DMS79 treated with DMSO at 0.1 percent for 48 hours (cell line): Measurements from ENCODE around the gene RICTOR.
"Not testable (repeated sequence)": the region's sequence is repeated elsewhere in the genome, so short reads cannot be mapped to it uniquely, and the experiment has no call there.

Source experiments
- DNase-seq: peaks from one replicate; lab custom pipeline; 2025; lab: John Stamatoyannopoulos, UW

Gene RICTOR

GRCh38 chr5:39055027-39055767 lies 19.0 kb downstream of the RICTOR start:
- DNase-seq = no peak

DNA sequence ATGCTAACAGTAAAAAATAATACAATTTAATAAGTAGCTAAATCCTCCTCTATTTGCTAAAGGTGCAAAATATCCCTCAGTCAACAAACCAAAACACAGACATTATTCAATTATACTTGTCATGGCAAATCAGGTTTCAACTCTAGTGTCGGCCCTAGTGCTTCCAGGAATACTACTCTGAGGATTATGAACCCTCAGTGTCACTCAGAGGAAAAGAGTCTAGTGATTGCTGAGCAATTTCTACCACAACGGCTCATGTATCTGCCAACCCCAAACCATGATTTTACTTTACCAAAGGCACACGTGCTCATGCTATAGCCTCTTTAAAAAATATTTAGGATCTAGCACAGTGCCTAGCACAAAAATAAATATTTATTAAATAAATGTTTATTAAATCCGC lies 21.0 kb downstream of the RICTOR start:
- no peak for DNase-seq

DNA sequence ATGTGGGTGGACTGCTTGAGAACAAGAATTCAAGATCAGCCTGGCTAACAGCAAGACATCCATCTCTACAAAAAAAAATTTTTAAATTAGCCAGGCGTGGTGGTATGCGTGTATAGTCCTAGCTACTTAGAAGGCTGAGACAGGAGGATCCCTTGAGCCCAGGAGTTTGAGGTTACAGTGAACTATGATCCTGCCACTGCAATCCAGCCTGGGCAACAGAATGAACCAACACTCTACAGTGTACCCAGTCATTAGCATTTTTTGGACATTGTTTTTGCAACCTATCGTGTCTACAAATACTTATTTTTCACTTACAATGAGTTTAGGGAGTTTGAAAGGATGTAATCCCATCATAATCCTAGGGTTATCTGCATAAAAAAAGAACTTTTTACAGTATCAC lies 22.1 kb downstream of the RICTOR start:
- DNase-seq = no peak

- DNase-seq = no peak
Observed at GRCh38 chr5:39049315-39049714, 24.9 kb downstream of the RICTOR start.

GRCh38 chr5:39040875-39041274 lies 33.3 kb downstream of the RICTOR start:
- DNase-seq = no peak

GRCh38 chr5:39034493-39034892 lies 39.7 kb downstream of the RICTOR start:
- DNase-seq = not testable (repeated sequence)

GRCh38 chr5:39031041-39031440 lies 43.2 kb downstream of the RICTOR start:
- DNase-seq = no peak

DNA sequence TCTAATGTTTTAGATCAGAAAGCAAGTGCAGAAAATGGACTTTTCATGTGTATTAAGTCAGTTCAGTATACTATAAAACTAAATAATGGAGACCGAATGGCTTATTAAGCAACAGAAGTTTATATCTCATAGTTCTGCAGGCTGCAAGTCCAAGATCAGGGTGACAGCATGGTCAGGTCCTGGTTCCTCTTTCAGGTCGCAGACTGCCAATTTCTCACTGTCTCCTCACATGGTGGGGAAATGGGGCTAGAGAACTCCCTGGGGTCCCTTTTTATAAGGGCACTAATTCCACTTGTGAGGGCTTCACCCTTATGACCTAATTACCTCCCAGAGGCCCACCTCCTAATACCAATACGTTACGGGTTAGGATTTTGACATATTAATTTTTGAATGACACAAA lies 48.7 kb downstream of the RICTOR start:
- DNase-seq = no peak

GRCh38 chr5:39024884-39025283 lies 49.3 kb downstream of the RICTOR start:
- DNase-seq = no peak

- DNase-seq = no peak
Observed at GRCh38 chr5:39024005-39024404, 50.2 kb downstream of the RICTOR start.

- no peak for DNase-seq
Observed at GRCh38 chr5:39023121-39023520, 51.1 kb downstream of the RICTOR start.

DNA sequence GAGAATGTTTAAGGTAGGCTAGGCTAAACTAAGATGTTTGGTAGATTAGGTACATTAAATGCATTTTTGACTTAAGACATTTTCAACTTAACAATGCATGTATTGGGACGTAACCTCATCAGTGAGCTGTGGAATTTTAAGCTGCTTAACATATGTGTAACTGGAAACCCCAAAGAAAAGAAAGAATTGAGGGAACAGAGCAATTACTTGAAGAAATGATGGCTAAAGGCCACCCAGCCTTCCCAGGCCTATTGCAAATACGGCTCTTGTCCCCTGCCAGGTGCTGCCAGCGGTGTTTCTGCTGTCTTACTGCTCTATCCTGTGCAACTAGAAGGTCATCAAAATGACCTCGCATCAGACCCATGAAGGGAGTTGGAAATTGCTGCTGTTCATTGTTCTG lies 52.0 kb downstream of the RICTOR start:
- DNase-seq = no peak

DNA sequence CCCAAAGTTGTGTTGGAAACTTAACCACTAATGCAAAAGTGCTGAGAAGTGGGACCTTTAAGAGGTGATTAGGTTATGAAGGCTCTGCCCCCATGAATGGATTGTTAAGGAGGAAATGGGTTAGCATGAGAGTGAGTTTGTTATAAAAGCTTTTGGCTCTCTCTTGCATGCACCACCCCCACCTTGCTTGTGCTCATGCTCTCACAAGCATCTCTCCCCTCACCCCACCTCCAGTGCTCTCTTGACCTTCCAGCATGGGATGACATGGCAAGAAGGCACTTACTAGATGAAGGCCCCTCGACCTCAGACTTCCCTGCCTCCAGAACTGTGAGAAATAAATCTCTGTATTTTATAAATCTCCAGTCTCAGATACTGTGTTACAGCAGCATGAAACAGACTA lies 52.8 kb downstream of the RICTOR start:
- no peak for DNase-seq

DNA sequence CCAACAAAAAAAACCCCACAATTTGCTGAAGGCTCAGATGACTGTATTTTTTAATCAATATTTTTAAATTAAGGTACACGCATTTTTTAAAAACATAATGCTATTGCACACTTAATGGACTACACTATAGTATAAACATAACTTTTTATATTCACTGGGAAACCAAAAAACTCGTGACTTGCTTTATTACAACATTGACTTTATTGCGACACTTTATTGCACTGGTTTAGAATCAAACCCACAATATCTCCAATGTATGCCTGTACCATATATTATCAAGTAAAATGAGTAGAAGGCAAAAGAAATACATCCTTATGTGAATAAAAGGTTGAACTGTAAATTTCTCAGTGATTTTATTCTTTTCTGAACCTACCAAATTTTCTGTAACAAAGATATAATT lies 53.7 kb downstream of the RICTOR start:
- DNase-seq = no peak

DNA sequence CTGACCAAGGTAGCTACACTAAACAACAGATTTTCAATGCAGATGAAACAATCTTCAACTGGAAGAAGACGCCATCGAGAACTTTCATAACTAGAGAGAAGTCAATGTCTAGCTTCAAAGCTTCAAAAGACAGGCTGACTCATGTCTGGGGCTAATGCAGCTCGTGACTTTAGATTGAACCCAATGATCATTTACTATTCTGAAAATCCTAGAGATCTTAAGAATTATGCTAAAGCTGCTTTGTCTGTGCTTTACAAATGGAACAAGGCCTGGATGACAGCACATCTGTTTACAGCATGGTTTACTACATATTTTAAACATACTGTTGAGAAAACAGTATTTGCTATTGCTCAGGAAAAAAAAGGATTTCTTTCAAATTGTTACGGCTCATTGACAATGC lies 54.9 kb downstream of the RICTOR start:
- no peak for DNase-seq

DNA sequence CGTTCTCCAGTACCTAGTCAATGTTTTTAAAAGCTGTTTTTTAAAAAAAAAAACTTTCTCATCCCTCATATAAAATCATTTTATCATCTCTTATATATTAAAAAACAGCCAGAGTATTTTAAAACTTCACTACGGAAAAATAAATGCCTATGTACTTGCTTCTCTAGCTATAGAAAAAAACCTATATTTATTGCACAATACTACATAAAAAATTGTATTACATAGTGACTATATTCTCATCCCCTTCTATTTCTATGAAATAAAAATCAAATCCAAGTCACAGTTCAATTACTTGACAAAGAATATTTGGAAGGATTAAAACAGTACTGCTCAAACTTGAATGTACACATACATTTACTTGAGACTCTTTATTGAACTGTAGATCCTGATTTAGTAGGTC lies 56.7 kb downstream of the RICTOR start:
- DNase-seq = no peak

- no peak for DNase-seq
Observed at GRCh38 chr5:39016587-39017275, 57.5 kb downstream of the RICTOR start.

DNA sequence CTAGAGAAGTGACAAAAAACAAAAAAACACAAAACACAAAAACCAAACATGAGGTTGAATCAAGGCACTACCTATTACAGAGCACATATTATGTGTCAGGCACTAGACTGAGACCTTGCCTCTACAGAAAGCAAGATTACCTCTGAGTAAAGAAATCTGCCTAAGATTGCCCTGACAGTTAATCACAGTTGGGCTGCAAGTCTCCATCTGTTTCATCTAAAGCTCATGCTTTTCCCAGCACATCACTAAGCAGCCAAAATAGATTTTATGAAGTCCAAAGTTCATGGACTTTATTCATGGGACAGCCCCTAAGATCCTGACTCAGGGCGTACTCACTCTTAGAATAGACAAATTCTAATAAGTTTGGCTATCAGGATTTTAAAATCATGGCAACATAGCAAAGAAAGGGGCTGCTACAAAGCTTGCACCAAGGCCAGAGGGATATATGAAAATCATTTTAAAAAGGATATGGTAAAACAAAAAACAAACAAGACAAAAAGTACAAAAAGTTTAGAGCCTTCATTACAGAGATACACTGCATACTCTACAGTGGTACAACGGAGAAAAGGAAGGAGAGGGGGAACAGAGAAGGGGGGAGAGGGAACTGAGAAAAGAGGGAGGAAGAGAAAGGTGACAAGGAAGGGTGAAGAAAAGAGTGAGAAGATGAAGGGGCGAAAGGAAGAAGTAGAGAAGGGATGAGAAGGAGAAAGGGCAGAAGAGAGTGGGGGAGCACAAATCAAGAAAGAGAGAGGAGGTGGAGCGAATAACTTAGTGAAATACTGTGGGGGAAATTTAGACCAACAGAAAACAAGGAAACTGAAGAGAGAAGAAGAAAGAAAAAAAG lies 58.2 kb downstream of the RICTOR start:
- DNase-seq = no peak

GRCh38 chr5:39014561-39014960 lies 59.6 kb downstream of the RICTOR start:
- no peak for DNase-seq

- DNase-seq = no peak
Observed at GRCh38 chr5:39013938-39014337, 60.3 kb downstream of the RICTOR start.

- DNase-seq = not testable (repeated sequence)
Observed at GRCh38 chr5:39010958-39011357, 63.2 kb downstream of the RICTOR start.

DNA sequence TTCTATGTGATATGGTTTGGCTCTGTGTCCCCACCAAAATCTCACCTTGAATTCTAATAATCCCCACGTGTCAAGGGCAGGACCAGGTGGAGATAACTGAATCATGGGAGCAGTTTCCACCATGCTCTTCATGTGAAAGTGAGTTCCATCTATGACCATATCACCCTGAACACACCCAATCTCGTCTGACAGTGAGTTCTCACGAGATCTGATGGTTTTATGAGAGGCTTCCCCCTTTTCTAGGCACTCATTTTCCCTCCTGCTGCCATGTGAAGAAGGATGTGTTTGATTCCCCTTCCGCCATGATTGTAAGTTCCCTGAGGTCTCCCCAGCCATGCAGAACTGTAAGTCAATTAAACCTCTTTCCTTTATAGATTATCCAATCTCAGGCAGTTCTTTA lies 64.2 kb downstream of the RICTOR start:
- no peak for DNase-seq

- DNase-seq = no peak
Observed at GRCh38 chr5:39009280-39009679, 64.9 kb downstream of the RICTOR start.
